Fibroblast of lung (primary cell): ENCODE results near the gene SENP5. TPM values are rescaled to one million over a fixed set of nuclear protein-coding genes. Genes with fewer than 3 reads are reported as not detected.
A peak's percentile ranks its signal among the peaks of the same experiment; 100 is the strongest.

Source experiments
- DNase-seq, 2 donors: peaks; one replicate each; pipeline versions ENCODE4 v3.0.0 to v3.0.0-alpha.2; 2010; ENCODE audit warnings: low read depth in 2 of 2
- H2AFZ ChIP-seq: 2 replicates; pipeline ENCODE4 v1.5.1; 2012; ENCODE audit warnings: low read length, control low read depth, inconsistent platforms
- H3K27ac ChIP-seq: 2 replicates; pipeline ENCODE4 v1.5.1; 2011; ENCODE audit warnings: low read length, control low read depth; ENCODE audit not compliant: insufficient read depth
- H3K27me3 ChIP-seq: 2 replicates; pipeline ENCODE4 v1.5.1; 2011; ENCODE audit warnings: mild to moderate bottlenecking, low read length; ENCODE audit not compliant: control insufficient read depth, insufficient read depth
- H3K36me3 ChIP-seq: 2 replicates; pipeline ENCODE4 v1.5.1; 2011; ENCODE audit warnings: low read length; ENCODE audit not compliant: control insufficient read depth, insufficient read depth
- H3K4me1 ChIP-seq: 2 replicates; pipeline ENCODE4 v1.5.1; 2011; ENCODE audit warnings: low read length; ENCODE audit not compliant: control insufficient read depth, insufficient read depth; ENCODE audit errors: extremely low read depth
- H3K4me2 ChIP-seq: 2 replicates; pipeline ENCODE4 v1.5.1; 2011; ENCODE audit warnings: low read length, control low read depth; ENCODE audit not compliant: insufficient read depth; ENCODE audit errors: extremely low read depth
- H3K4me3 ChIP-seq, 4 experiments: fragments of 200-600 bp in 1 of 4; sonication (generic) in 1 of 4; replicated peaks in 1 of 4; 2 replicates each; pipeline ENCODE4 v1.5.1; 2011 to 2016; ENCODE audit warnings: low read length in 4 of 4, low read depth in 3 of 4, mild to moderate bottlenecking in 3 of 4, control low read depth in 2 of 4, inconsistent platforms in 1 of 4, mixed read lengths in 1 of 4; ENCODE audit not compliant: insufficient read depth in 1 of 4; ENCODE audit errors: control extremely low read depth in 1 of 4
- H3K79me2 ChIP-seq: 2 replicates; pipeline ENCODE4 v1.5.1; 2012; ENCODE audit warnings: mild to moderate bottlenecking, low read length, inconsistent platforms; ENCODE audit not compliant: control insufficient read depth, insufficient read depth
- H3K9ac ChIP-seq: 2 replicates; pipeline ENCODE4 v1.5.1; 2011; ENCODE audit warnings: mild to moderate bottlenecking, low read length, control low read depth; ENCODE audit not compliant: insufficient read depth
- H3K9me3 ChIP-seq: 2 replicates; pipeline ENCODE4 v1.5.1; 2012; ENCODE audit warnings: low read depth, low read length; ENCODE audit not compliant: control insufficient read depth, insufficient read depth
- H4K20me1 ChIP-seq: 2 replicates; pipeline ENCODE4 v1.5.1; 2011; ENCODE audit warnings: low read length; ENCODE audit not compliant: control insufficient read depth, insufficient read depth; ENCODE audit errors: extremely low read depth
- EZH2 ChIP-seq: IDR thresholded peaks from 2 replicates; pipeline ENCODE4 v1.5.1; 2012; ENCODE audit warnings: low read length, control low read depth, mild to moderate bottlenecking; ENCODE audit errors: missing control alignments
- polyA plus RNA-seq, 2 donors: library from polyadenylated mRNA; depleted of rRNA in 1 of 2; stranded (reverse) in 1 of 2; unstranded in 1 of 2; fragments of >200 nt; gene quantifications; 2 replicates each; pipeline ENCODE4 v1.2.1, GENCODE V29; 2011 to 2012; ENCODE audit warnings: missing spikeins in 1 of 2
- total RNA-seq: library from RNA; depleted of rRNA; stranded (reverse); fragments of >200 nt; gene quantifications from 2 replicates; pipeline ENCODE4 v1.2.1, GENCODE V29; 2014
- TF ChIP-seq, protein P1 (sequence below), 2 donors: IDR thresholded peaks in 1 of 2; conservative IDR thresholded peaks in 1 of 2; 1 replicate in 1 of 2; 2 replicates in 1 of 2; pipeline ENCODE4 v1.5.1; 2011 to 2012; ENCODE audit warnings: low read length in 2 of 2, control low read depth in 1 of 2, inconsistent platforms in 1 of 2, low read depth in 1 of 2, mild to moderate bottlenecking in 1 of 2

The SENP5 gene
- total and polyA plus RNA-seq, 2 donors (not counting 1 experiment from before 2014, with no cell fraction given) = 18.6 to 43.8 TPM

DNA sequence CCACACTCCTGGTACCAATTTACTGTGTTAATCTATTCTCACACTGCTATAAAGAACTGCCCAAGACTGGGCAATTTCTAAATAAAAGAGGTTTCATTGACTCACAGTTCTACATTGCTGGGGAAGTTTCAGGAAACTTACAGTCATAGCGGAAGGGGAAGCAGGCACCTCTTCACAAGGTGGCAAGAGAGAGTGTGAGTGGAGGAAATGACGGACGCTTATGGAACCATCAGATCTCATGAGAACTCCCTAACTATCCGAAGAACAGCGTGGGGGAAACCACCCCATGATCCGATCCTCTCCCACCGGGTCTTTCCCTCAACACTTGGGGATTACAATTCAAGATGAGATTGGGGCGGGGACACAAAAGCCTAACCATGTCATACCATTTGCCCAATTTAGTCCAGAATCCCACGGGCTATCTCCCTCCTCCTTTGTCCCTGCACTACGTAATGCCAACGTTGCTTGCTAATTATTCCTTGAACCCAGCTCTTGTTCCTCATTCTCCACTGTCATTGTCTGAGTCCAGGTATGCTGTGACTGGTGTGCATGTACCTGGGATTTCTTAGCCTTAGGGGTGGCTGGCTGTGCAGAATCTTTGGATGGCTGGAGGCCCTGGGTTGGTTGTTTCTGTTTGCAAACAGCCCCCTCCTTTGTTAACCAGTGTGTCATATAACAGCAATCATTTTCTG, 97.5 kb downstream of the SENP5 start:
- no peak overlapping the region for H3K4me2 ChIP-seq
- no peaks in the 10 kb centered on the region for H3K27me3 ChIP-seq
- TF ChIP-seq, protein P1, sequence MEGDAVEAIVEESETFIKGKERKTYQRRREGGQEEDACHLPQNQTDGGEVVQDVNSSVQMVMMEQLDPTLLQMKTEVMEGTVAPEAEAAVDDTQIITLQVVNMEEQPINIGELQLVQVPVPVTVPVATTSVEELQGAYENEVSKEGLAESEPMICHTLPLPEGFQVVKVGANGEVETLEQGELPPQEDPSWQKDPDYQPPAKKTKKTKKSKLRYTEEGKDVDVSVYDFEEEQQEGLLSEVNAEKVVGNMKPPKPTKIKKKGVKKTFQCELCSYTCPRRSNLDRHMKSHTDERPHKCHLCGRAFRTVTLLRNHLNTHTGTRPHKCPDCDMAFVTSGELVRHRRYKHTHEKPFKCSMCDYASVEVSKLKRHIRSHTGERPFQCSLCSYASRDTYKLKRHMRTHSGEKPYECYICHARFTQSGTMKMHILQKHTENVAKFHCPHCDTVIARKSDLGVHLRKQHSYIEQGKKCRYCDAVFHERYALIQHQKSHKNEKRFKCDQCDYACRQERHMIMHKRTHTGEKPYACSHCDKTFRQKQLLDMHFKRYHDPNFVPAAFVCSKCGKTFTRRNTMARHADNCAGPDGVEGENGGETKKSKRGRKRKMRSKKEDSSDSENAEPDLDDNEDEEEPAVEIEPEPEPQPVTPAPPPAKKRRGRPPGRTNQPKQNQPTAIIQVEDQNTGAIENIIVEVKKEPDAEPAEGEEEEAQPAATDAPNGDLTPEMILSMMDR (conservative IDR thresholded peaks at IDR 0.05 in 1 of 2, IDR thresholded peaks at IDR 0.05 in 1 of 2; ENCODE audit: low read depth in 1 of 2, low read length in 2 of 2) = no peak
- no peak for TF ChIP-seq EZH2
- H3K27ac ChIP-seq = no peak overlapping the region
- H3K36me3 ChIP-seq = no peaks in the 10 kb centered on the region
- H3K4me3 ChIP-seq = no peak overlapping the region
- H3K9ac ChIP-seq = no peak overlapping the region
- no peak overlapping the region for H2AFZ ChIP-seq
- H3K79me2 ChIP-seq = no peaks in the 10 kb centered on the region
- H3K4me1 ChIP-seq = no peaks in the 10 kb centered on the region
- H3K9me3 ChIP-seq = no peaks in the 10 kb centered on the region
- DNase-seq = no peak
- H4K20me1 ChIP-seq = no peaks in the 10 kb centered on the region

DNA sequence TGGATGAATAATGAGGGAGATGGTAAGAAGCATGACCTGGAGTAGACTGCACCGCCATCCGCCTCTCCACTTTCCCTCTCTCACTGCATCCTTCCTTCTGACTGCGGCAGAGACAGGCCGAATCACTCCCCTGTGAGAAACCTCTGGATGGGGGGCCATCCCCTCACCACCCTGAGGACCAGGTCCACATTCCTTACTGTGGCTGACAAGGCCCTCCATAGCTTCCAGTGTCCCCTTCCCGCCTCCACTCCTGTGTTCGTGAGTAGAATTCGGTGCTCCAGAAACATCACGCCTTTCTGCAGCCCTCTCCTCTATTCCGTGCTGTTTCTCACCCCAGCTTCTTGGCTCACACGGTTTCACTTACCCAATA, 98.1 kb downstream of the SENP5 start:
- Histone ChIP-seq H3K9me3 (no peaks in the 10 kb centered on the region), H3K4me1 (no peaks in the 10 kb centered on the region), H2AFZ (no peak overlapping the region), H3K9ac (no peak overlapping the region), H3K27me3 (no peaks in the 10 kb centered on the region), H3K4me2 (no peak overlapping the region), H4K20me1 (no peaks in the 10 kb centered on the region), H3K79me2 (no peaks in the 10 kb centered on the region), H3K4me3 (no peak overlapping the region), H3K27ac (no peak overlapping the region), H3K36me3 (no peaks in the 10 kb centered on the region)
- TF ChIP-seq EZH2 = no peak
- TF ChIP-seq, protein P1 (conservative IDR thresholded peaks at IDR 0.05 in 1 of 2, IDR thresholded peaks at IDR 0.05 in 1 of 2; ENCODE audit: low read depth in 1 of 2, low read length in 2 of 2) = no peak
- DNase-seq = no peak

DNA sequence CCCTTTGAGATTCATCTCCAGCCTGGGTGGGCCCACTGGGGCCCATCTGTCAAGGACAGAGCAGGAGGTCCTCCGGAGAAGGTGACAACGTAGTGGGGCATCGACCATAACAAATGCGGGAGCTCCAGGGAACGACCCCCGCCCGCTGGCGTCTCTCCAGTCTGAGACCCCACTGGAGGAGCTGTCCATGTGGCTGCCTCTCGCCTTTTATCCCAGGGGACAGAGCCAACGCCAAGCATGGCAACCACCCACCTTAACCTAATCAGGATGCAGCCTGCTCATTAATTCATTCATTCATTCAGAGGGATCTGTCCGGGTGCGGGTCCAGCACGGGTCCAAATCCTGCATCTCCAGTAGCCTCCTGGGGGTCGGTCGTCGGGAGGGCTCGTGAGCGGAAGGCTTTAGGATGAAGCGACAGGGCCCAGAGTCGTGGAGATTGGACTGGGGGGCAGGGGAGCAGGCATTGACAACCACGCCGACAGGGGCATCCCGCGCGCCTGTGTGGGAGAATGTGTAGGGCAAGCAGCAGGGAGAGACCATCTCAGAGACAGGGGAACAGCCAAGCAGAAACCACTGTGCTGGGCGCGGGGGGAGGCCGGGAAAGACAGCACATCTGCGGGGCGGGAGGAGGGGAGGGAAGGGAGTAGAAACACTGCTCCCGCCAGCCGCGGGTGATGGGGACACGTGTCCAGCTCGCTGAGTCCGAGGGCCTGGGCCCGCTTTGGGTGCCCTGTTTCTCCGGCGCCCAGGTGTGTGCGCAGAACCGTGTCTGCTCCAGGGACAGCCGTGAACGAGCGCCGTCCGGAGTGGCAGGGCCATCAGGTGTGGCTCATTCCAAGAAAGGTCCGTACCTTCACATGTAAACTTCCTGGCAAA, 99.0 kb downstream of the SENP5 start:
- no peak overlapping the region for H2AFZ ChIP-seq
- H3K9me3 ChIP-seq = no peaks in the 10 kb centered on the region
- TF ChIP-seq, protein P1 (conservative IDR thresholded peaks at IDR 0.05 in 1 of 2, IDR thresholded peaks at IDR 0.05 in 1 of 2; ENCODE audit: low read depth in 1 of 2, low read length in 2 of 2) = no peak
- TF ChIP-seq EZH2 = no peak
- H3K9ac ChIP-seq = no peak overlapping the region
- H3K27ac ChIP-seq = no peak overlapping the region
- H3K4me1 ChIP-seq = no peaks in the 10 kb centered on the region
- H3K79me2 ChIP-seq = no peaks in the 10 kb centered on the region
- no peak overlapping the region for H3K4me3 ChIP-seq
- no peak overlapping the region for H3K4me2 ChIP-seq
- H4K20me1 ChIP-seq = no peaks in the 10 kb centered on the region
- H3K27me3 ChIP-seq = no peaks in the 10 kb centered on the region
- H3K36me3 ChIP-seq = no peaks in the 10 kb centered on the region
- peak in 1 of 2 donors; percentile 29 for DNase-seq
